Stimulated activated CD4-positive, alpha-beta T cell treated with anti-CD3 and anti-CD28 coated beads, Interleukin-4, amount 100 ng/mL, for 4 hours (primary cell): Measurements from ENCODE around the gene LGI2.
"Not testable (repeated sequence)": the region's sequence is repeated elsewhere in the genome, so short reads cannot be mapped to it uniquely, and the experiment has no call there.

ENCODE experiments used
- DNase-seq, 2 experiments: peaks; one replicate each; pipeline ENCODE4 v3.0.0-alpha.2; 2020

Gene LGI2

GRCh38 chr4:25030277-25031076, at the start of gene LGI2:
Gene LGI2 (minus strand): TSS chr4:25030946. CDS start chr4:25030693, 253 bp downstream.
- peak in 1 of 2 experiments; percentile 6 for DNase-seq

- DNase-seq = no peak
Observed at GRCh38 chr4:25078523-25078922, 47.8 kb upstream of the LGI2 start.

- DNase-seq = no peak
Observed at GRCh38 chr4:25076625-25077398, 46.1 kb upstream of the LGI2 start.

- DNase-seq = no peak
Observed at GRCh38 chr4:25075851-25076250, 45.1 kb upstream of the LGI2 start.

- no peak for DNase-seq
Observed at GRCh38 chr4:25075129-25075528, 44.4 kb upstream of the LGI2 start.

GRCh38 chr4:25070545-25070944, 39.8 kb upstream of the LGI2 start:
- no peak for DNase-seq

- DNase-seq = no peak
Observed at GRCh38 chr4:25069014-25069413, 38.3 kb upstream of the LGI2 start.

GRCh38 chr4:25068386-25068785, 37.6 kb upstream of the LGI2 start:
- no peak for DNase-seq

GRCh38 chr4:25065932-25066590, 35.3 kb upstream of the LGI2 start:
- DNase-seq = no peak

GRCh38 chr4:25065431-25065858, 34.7 kb upstream of the LGI2 start:
- DNase-seq = no peak

GRCh38 chr4:25064447-25064846, 33.7 kb upstream of the LGI2 start:
- DNase-seq = not testable (repeated sequence)

GRCh38 chr4:25063116-25063515, 32.4 kb upstream of the LGI2 start:
- DNase-seq = no peak

- DNase-seq = no peak
Observed at GRCh38 chr4:25062098-25062497, 31.4 kb upstream of the LGI2 start.

- no peak for DNase-seq
Observed at GRCh38 chr4:25061602-25062001, 30.9 kb upstream of the LGI2 start.

- DNase-seq = no peak
Observed at GRCh38 chr4:25060963-25061340, 30.2 kb upstream of the LGI2 start.

GRCh38 chr4:25060241-25060962, 29.7 kb upstream of the LGI2 start:
- no peak for DNase-seq

GRCh38 chr4:25059791-25060190, 29.0 kb upstream of the LGI2 start:
- DNase-seq = no peak

GRCh38 chr4:25058796-25059195, 28.1 kb upstream of the LGI2 start:
- no peak for DNase-seq

GRCh38 chr4:25057299-25057698, 26.6 kb upstream of the LGI2 start:
- DNase-seq = no peak

GRCh38 chr4:25052037-25052436, 21.3 kb upstream of the LGI2 start:
- not testable (repeated sequence) for DNase-seq

GRCh38 chr4:25051534-25051933, 20.8 kb upstream of the LGI2 start:
- DNase-seq = no peak

GRCh38 chr4:25050370-25051078, 19.8 kb upstream of the LGI2 start:
- DNase-seq = no peak
